ACC112 (cell line): Measurements from ENCODE around the gene UBE2S.
"Not testable (repeated sequence)": the region's sequence is repeated elsewhere in the genome, so short reads cannot be mapped to it uniquely, and the experiment has no call there.

ENCODE experiments used
- H2AFZ ChIP-seq: fragments of 200-600 bp; sonication (generic); one replicate; pipeline ENCODE4 v1.6.0; 2017; ENCODE audit warnings: antibody characterized with exemption, low read length; ENCODE audit not compliant: unreplicated experiment
- H3K27ac ChIP-seq: fragments of 200-600 bp; sonication (generic); 2 replicates; pipeline ENCODE4 v1.5.1; 2014; ENCODE audit warnings: low read depth, mild to moderate bottlenecking, antibody characterized with exemption, low read length, moderate library complexity
- H3K27me3 ChIP-seq: fragments of 200-600 bp; sonication (generic); 2 replicates; pipeline ENCODE4 v1.6.1; 2014; ENCODE audit warnings: mild to moderate bottlenecking, antibody characterized with exemption, low read length, moderate library complexity, mixed read lengths; ENCODE audit not compliant: insufficient read depth
- H3K36me3 ChIP-seq: fragments of 200-600 bp; sonication (generic); 2 replicates; pipeline ENCODE4 v1.6.1; 2016; ENCODE audit warnings: mild to moderate bottlenecking, antibody characterized with exemption, low read length, moderate library complexity, mixed read lengths; ENCODE audit not compliant: insufficient read depth
- H3K4me1 ChIP-seq: fragments of 200-600 bp; sonication (generic); one replicate; pipeline ENCODE4 v1.6.1; 2016; ENCODE audit warnings: low read length, mixed read lengths; ENCODE audit not compliant: insufficient read depth, unreplicated experiment, control insufficient read depth
- H3K4me3 ChIP-seq: fragments of 200-600 bp; sonication (generic); 2 replicates; pipeline ENCODE4 v1.5.1; 2014; ENCODE audit warnings: mild to moderate bottlenecking, low read depth, low read length
- H3K79me2 ChIP-seq: fragments of 200-600 bp; sonication (generic); one replicate; pipeline ENCODE4 v1.6.0; 2016; ENCODE audit warnings: low read length; ENCODE audit not compliant: control insufficient read depth, unreplicated experiment, insufficient read depth

The UBE2S gene

DNA sequence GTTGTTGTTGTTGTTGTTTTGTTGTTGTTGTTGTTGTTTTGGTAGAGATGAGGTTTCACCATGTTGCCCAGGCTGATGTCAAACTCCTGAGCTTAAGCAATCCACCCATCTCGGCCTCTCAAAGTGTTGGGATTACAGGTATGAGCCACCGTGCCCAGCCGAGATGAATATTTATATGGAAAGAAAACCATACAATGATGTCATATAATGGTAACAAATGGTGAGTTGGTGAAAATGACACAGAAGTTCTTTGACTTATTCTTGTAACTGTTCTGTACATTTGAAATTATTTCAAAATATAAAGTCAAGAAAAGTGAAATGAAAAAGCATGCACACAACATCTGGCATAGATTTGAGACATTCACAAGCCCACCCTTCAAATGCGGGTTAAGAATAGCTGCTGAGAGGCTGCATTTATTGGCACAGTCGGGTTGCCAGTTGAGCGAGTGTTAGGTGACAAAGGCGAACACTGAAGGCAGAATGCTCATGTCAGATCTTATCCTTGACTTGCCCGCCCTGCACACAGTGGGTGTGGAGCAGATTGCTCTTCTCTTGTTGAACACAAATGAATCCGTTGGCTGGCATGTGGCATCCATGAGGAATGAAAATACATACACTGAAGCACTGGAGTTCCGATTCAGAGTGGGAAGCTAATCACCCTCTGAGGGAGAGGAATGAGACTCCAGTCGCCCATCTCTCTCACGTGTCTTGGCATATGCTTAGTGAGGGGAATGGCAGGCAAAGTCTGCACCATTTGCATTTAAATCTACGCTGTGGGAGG lies 15.8 kb upstream of the UBE2S start:
- Histone ChIP-seq H2AFZ (no peak overlapping the region), H3K4me1 (no peaks in the 10 kb centered on the region), H3K27me3 (peaks cover 10% of the 10 kb centered on the region; the same call in 1 of the 2 replicates), H3K79me2 (no peaks in the 10 kb centered on the region), H3K4me3 (no peak overlapping the region), H3K27ac (no peak overlapping the region), H3K36me3 (no peaks in the 10 kb centered on the region)

DNA sequence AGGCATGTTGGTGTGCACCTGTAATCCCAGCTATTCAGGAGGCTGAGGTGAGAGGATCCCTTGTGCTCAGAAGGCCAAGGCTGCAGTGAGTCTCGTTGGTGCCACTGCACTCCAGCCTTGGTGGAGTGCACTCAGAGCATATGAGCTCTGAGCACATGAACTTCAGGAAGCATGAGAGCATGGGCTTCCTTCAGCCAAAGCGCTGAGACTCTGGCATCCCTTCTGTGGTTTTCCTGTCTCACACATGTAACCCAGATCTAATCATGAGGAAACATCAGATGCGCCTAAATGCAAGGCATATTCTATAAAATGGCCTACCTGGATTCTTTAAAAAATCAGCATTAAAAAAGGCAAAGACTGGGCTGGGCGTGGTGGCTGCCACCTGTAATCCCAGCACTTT lies 13.7 kb upstream of the UBE2S start:
- H3K27me3 ChIP-seq, H3K79me2 ChIP-seq, H3K4me3 ChIP-seq, H3K36me3 ChIP-seq, H3K4me1 ChIP-seq, H2AFZ ChIP-seq, H3K27ac ChIP-seq: not testable (repeated sequence)

DNA sequence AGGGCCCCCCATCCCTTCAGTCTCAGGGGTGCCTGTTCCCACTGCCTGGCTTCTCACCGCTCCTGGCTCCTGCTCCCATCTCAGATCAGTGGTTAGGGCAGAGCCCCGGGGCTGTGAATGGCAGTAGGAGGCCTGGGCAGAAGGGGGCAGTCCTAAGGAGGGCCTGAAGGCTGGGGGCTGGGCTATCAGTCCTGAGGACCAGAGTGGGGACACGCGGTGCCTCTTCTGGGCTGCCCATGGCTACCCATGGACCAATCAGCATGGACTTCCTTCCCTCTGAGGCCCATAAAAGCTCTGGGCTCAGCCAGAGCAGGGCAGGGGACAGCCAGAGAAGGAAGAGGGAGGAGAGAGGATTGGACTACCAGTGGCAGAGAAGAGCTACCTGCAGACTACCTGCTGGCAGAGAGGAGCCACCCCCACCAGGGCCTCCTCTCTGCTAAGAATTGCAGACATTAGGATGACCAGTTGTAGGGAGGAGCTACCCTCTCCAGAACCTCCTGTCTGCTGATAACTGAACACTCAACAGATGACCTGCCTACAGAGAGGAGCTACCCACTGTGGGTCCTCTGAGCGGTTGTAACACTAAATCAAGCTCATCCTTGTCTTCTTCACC lies 12.1 kb upstream of the UBE2S start:
- no peak overlapping the region for H3K27ac ChIP-seq
- peaks cover 6% of the 10 kb centered on the region; the same call in 1 of the 2 replicates for H3K27me3 ChIP-seq

DNA sequence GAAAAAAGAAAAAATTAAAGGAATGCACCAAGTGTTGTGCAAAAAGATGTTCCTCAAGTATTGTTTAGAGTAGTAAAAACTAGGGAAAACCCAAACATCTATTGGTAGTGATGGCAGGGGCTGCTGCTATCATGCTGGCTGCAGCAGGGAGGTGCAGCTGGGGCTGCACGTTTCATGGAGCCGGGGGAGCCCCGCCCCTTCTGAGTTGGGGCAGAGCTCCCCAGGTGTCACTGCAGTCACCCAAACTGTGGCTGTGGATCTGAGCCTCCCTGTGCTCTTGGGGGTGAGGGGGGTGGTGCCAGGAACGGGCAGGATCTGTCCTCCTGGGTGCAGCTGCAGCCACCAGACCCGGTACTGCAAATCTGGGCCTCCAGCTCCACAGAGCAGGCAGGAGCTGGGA lies 11.5 kb upstream of the UBE2S start:
- no peaks in the 10 kb centered on the region for H3K4me1 ChIP-seq
- no peaks in the 10 kb centered on the region for H3K79me2 ChIP-seq
- no peaks in the 10 kb centered on the region for H3K36me3 ChIP-seq
- no peak overlapping the region for H3K4me3 ChIP-seq
- H2AFZ ChIP-seq = no peak overlapping the region
- H3K27me3 ChIP-seq = peaks cover 4% of the 10 kb centered on the region; the same call in 1 of the 2 replicates
- H3K27ac ChIP-seq = no peak overlapping the region

More for the DNA sequence above, 12.1 kb upstream of the UBE2S start:
- Histone ChIP-seq H3K79me2 (no peaks in the 10 kb centered on the region), H3K4me3 (no peak overlapping the region), H3K4me1 (no peaks in the 10 kb centered on the region), H2AFZ (no peak overlapping the region), H3K36me3 (no peaks in the 10 kb centered on the region)

DNA sequence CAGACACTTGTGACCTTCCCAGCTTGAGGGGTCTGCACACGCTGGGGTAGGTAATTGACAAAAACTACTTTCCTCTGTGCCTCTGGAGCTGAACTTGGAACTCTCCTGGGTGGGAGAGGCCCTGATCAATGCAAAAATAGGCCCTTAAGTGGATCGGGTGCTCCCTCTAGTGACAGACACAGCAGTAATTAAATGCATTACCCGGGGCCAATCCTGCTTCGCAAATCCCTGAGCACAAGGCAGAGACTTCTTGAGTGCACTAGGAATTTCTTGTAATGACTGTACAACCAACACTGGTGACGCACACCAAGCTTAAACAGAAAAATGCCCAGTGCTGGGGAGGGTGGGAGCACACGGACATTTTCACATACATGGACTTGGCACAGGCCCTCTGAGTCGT lies 10.6 kb upstream of the UBE2S start:
- Histone ChIP-seq H3K27ac (no peak overlapping the region), H2AFZ (no peak overlapping the region)

DNA sequence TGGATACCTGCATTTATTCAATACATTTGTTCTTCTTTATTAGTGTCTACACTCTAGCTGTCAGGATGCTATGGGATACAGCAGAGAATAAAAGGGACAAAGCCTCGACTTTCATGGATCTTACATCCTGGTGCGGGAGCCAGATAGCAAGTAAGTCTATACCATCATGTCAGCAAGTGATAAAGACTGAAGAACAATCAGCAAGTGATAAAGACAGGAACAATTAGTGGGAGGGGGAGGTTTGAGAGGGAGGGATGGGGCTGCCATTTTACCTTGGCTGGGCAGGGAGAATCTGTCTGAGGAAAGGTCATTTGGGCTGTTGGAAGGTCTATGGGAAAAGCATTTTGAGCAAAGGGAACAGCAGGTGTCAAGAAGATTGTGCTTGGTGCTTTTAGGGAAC lies 2.6 kb upstream of the UBE2S start:
- Histone ChIP-seq H3K4me1 (peaks cover 17% of the 10 kb centered on the region), H3K27ac (no peak overlapping the region), H3K27me3 (no peaks in the 10 kb centered on the region), H3K36me3 (peaks cover 6% of the 10 kb centered on the region; the same call in 1 of the 2 replicates), H2AFZ (no peak overlapping the region), H3K79me2 (peaks cover 26% of the 10 kb centered on the region), H3K4me3 (no peak overlapping the region)

More for the DNA sequence above, 10.6 kb upstream of the UBE2S start:
- Histone ChIP-seq H3K4me3 (no peak overlapping the region), H3K4me1 (no peaks in the 10 kb centered on the region), H3K79me2 (no peaks in the 10 kb centered on the region), H3K36me3 (no peaks in the 10 kb centered on the region), H3K27me3 (peaks cover 4% of the 10 kb centered on the region; the same call in 1 of the 2 replicates)

DNA sequence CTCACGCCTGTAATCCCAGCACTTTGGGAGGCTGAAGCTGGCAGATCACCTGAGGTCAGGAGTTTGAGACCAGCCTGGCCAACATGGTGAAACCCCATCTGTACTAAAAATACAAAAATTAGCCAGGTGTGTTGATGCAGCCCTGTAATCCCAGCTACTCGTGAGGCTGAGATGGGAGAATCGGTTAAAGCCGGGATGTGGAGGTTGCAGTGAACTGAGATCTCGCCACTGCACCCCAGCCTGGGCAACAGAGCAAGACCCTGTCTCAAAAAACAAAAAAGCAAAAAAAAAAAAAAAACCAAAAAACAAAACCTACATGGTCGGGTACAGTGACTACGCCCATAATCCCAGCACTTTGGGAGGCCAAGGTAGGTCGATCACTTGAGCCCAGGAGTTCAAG lies 1.6 kb upstream of the UBE2S start:
- not testable (repeated sequence) for H3K36me3 ChIP-seq, H2AFZ ChIP-seq, H3K27ac ChIP-seq, H3K27me3 ChIP-seq, H3K4me3 ChIP-seq
- Histone ChIP-seq H3K4me1 (peaks cover 17% of the 10 kb centered on the region), H3K79me2 (peaks cover 31% of the 10 kb centered on the region)

DNA sequence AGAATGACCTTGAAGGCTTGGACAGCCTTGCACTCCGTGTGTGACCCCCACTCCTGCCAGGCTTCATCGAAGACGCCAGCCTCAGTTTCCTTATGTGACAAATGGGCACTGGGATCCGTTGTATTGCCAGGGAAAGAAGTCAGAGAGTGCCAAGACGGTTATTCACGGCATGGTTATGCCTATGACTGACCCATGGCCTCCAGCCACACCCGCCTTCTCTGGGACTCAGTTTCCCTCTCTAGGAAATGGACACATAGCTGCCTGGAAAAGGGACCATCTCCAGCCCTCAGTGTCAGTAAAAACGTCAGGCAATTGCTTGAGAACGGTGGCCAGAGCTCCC lies 915 bp upstream of the UBE2S start:
- peak overlapping the region; percentile 84 for H3K4me3 ChIP-seq
- H3K27me3 ChIP-seq = no peaks in the 10 kb centered on the region
- H3K36me3 ChIP-seq = peaks cover 6% of the 10 kb centered on the region; the same call in 1 of the 2 replicates
- peak overlapping the region; percentile 98 for H3K27ac ChIP-seq
- H3K4me1 ChIP-seq = peaks cover 17% of the 10 kb centered on the region
- peaks cover 35% of the 10 kb centered on the region for H3K79me2 ChIP-seq
- H2AFZ ChIP-seq = peak overlapping the region; percentile 99

DNA sequence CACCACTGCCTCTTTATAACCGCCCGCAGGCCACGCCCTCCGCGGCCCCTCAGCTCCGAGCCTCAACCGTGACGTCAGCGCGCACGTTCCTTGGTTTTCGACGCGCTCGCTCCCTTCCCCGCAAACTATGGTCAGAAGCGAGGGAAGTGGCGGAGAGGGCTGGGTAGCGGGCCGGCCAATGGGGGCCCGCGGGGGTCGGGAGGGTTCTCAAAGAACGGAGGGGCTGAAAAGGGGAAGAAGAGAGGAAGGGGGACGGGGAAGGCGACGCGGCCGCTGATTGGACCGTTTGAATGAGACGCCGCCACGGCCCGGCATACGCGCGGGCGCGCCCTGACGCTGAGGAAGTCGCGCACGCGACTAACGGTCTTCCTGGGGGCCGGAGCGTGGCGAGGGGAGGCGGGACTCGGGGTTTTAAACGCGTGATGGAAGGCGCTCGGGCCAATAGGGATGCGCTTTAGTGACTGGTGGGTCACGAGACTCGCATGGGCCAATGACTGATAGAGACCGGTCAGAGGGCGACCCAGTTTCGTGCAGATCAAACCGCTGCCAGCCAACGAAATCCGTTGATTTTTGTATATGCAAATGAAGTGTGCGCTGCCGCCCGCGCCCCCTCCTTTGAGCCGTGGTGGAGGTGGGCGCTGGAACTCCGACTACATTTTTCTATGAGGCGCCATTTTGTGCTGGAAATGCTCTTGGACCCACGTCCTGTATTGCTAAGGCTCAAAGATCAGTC lies 378 bp upstream of the UBE2S start:
- Histone ChIP-seq H3K4me1 (peaks cover 17% of the 10 kb centered on the region), H3K27me3 (no peaks in the 10 kb centered on the region), H3K27ac (peak overlapping the region; percentile 98), H3K79me2 (peaks cover 40% of the 10 kb centered on the region), H2AFZ (peak overlapping the region; percentile 99), H3K36me3 (peaks cover 8% of the 10 kb centered on the region; the same call in 1 of the 2 replicates), H3K4me3 (peak overlapping the region; percentile 84)

DNA sequence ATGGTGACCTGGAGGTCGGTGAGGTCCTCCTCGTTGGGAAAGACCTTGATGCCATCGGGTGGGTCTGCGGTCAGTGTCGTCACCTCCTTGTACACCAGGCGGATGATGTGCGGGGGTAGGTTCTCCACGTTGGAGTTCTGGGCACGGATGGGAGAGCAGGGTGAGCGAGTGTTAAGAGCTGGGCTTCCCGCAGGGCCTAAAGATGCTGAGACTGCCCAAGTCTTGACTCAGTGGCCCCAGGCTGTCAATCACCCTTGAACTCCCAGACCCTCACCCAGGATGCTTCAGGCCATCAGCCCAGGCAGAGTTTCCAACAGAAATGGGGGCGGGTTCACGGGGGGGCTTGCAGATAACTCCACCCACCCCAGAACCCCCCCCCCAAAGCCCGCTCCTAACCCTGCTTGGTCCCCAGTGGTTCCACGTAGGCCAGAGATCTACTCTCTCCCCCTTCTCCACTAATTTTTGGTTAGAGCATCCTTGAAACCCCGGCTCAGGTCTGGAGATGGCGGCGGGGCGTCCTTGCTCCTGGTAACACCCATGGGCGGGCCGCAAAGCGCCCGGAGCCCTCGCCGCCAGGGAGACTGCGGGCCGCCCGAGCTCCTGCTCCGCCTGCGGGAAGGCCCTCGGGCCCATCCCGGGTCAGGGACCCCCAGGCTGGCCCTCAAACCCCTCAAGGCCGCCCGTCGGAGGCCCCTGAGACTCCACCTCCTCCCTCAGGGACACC lies 600 bp downstream of the UBE2S start:
- Histone ChIP-seq H3K27me3 (no peaks in the 10 kb centered on the region), H2AFZ (no peak overlapping the region), H3K36me3 (peaks cover 8% of the 10 kb centered on the region; the same call in 1 of the 2 replicates), H3K4me3 (peak overlapping the region; percentile 84), H3K27ac (peak overlapping the region; percentile 98), H3K79me2 (peaks cover 46% of the 10 kb centered on the region), H3K4me1 (peaks cover 17% of the 10 kb centered on the region)
